GM21717 (cell line): ENCODE measurements around the gene ZFYVE21.

ENCODE experiments used
- ATAC-seq: cut with Tn5 transposase; IDR thresholded peaks from one replicate; pipeline ENCODE4 v1.9.1; 2021; ENCODE audit warnings: mild to moderate bottlenecking, moderate library complexity; ENCODE audit not compliant: unreplicated experiment

The ZFYVE21 gene

DNA sequence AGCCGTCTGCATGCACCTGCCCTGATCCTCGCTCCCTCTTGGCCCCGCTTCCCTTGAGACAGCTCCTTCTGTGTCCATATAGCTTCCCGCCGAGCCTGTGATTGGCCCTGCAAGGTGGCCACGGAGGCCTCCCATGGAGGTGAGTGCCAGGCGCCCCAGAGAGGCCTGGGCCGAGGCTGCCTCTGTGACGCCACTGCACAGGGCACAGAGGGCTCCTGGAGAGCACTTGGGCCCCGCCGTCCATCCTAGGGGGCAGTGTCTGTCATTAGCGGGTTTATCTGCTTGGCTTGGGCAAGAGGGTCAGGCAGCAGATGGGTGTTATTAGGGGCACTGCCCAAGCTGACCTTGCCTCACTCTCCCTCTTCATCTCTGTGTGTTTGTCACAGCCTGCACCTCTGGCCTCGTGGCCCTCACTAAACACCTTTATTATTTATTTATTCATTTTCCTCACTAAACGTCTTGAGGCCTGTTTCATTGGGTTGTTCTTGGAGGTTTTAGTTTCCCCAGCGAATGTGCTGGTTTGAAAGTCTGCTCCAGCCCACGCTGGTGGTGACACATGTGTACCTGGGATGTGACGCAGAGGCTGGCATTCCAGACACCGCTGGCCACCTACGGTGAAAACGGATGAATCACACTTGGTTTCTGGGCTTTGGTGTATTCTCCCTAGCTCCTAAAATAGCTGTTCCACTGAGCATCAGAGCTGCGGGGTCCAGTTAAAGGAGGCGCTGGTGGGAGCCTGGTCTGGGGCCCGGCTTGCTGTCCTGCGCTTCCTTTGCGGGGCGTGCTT, 5.9 kb downstream of the ZFYVE21 start:
- ATAC-seq: no peak

DNA sequence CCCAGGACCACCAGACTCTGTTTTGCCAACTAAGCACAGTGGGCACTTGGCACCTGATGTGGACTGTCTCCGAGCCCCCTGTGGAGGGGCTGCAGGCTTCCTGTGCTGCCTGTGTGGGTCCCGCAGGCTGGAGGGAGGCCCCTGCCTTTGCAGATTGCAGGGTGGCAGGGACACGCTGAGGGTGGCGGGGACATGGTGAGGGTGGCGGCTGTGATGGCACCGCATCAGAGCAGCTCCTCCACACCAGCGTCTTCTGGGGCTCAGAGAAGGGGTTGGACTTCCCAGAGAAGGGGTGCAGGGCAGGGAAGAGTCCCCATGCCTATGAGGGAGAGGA, 8.1 kb downstream of the ZFYVE21 start:
- ATAC-seq: no peak

DNA sequence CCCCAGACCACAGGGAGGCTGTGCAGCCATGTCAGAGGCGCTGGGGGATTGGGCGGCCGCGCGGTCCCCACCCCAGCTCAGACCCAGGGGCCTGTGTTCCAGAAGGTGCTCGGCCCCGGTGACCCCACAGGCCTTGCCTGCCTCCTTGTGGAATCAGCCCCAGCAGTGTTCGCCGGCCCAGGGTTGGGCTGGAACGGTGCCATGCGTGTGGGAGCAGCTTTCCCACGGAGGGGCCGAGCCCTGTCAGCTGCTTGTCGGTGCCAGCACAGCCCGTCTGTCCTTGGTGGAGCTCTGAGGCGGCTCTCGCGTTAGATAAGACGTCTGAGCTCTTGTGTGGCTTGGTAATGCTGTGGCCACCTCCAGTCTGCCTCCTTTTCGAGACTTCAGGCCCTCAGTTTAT, 8.5 kb downstream of the ZFYVE21 start:
- no peak for ATAC-seq

DNA sequence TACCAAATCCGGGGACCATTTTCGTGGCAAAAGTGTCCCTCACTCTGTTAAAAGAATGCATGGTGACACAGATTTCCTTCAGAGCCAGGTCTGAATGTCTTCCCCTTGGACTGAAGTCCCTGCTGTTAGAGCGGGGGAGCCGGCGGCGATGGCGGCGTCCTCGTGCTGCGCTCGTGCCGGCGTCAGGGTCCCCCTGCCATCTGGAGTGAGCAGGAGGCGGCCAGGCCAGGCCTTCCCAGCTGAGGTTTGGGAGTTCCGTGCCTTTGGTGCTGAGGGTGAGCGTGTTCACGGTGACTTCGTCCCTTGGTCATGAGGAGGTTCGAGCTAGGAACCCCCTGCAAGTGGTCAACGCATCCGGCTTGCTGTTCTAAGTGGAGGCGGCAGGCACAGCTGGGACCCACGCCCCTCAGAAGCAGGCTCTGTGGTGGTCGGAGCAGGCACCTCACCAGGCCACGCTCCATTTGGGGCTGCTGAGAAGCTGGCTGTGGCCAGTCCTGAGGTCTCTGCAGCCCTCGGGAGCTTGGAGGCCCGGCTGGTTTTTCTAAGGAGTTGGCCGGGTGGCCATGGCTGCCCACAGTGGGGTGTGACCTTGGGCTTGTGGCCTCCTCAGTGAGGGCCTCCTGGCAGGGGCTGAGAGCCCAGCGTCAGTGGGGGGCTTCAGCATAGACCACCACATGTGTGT, 9.5 kb downstream of the ZFYVE21 start:
- ATAC-seq: no peak

DNA sequence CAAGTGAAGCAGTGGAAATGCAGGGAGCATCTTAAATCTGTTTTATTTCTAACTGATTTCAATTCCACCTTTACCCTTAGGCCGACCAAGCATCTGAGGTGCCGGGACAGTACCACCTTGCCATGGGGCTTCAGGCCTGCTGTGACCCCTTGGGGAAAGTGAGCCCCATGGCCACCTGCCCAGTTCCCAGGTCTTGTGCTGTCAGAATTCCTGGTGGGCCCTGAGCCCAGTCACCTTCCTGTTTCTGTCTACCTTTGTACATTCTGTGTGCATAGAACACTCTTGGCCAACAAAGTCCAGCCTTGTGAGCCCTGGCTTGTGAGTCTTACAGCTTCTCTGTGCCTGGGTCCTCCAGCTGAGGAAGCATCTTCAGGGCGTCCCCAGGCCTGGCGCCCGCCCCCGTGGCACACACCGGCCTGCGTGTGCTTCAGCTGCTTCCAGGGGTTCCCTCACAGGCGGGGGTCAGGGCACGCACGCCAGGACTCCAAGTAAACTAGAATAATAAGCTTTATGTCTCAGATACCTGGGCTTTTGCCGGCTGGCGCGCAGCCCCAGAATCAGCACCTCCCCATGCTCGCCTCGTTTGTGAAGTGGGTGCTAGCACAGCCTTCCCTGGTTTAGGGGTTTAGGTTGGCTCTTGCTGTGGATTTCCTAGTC, 10.3 kb downstream of the ZFYVE21 start:
- ATAC-seq: no peak

DNA sequence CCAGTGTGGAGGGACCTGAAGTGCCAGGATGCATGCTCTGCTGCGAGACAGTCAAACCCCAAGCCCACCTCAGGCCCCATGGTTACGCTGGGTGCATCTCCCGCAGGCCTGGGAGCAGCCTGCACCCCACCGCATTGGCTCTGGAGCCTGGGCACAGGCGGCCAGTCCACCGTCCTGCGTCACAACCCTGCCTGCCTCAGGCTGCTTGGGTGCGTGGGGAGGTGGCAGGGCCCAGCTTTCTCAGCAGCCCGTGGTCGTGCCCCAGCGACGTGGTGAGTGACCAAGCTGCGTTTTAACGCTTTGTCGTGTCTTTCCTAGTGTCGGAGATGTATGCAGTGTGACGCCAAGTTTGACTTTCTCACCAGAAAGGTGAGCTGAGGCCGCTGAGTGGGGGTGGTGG, 10.9 kb downstream of the ZFYVE21 start:
- no peak for ATAC-seq

DNA sequence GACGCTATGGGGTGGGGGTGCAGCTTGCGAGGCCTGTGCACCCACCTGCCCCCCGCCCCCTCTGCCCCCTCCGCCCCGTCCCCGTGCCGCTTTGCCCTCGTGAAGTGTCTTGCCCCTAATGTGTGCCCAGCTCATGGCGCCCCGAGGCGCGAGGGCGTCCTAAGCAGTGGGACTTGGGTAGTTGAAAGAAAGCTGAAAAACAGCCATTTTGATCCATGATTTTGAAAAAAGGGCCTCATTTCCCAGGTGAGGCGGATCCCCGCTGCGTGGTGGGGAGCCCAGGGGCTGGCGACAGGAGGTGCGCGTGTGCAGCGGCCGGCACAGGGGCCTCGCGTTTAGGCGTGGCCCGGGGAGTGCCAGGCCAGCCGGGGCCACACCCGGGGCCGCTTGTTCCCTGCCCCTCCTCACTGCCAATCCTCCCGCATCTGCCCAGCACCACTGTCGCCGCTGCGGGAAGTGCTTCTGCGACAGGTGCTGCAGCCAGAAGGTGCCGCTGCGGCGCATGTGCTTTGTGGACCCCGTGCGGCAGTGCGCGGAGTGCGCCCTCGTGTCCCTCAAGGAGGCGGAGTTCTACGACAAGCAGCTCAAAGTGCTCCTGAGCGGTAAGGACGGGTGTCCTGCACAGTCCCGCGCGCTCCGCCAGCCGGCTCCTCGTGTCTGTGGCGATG, 11.8 kb downstream of the ZFYVE21 start:
- ATAC-seq: no peak

DNA sequence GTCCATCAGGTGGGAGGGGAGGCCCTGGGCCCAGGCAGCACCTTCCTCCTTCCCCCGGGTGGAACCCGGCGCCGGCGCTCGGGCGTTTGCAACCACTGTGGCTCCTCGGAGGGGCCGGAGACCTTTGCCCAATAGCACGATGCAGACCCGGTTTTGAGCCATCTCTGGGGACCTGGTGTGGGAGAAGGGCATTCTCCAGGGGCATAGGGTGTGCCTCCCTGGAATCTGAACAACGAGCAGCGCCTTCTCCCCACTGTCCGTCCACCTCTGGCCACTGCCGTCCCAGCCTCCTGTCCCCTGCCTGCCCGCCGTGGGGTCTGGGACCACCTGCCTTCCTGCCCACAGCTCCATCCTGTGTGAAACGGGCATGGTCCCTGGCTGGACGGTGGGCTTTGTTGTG, 12.5 kb downstream of the ZFYVE21 start:
- no peak for ATAC-seq

DNA sequence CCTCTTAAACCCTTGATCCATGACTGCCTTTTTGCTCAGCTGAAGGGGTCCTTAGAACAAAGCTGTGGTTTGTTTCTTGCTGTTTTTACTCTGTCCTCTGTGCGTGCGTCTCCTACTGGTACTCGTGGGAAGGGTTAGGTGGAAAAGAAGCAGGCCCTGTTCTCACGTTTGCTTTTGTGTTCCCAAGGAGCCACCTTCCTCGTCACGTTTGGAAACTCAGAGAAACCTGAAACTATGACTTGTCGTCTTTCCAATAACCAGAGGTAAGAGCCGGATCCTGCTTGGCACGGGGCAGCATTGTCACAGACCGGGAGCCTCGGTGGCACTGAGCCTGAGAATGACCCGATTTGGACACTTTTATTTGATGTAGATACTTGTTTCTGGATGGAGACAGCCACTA, 13.1 kb downstream of the ZFYVE21 start:
- no peak for ATAC-seq

DNA sequence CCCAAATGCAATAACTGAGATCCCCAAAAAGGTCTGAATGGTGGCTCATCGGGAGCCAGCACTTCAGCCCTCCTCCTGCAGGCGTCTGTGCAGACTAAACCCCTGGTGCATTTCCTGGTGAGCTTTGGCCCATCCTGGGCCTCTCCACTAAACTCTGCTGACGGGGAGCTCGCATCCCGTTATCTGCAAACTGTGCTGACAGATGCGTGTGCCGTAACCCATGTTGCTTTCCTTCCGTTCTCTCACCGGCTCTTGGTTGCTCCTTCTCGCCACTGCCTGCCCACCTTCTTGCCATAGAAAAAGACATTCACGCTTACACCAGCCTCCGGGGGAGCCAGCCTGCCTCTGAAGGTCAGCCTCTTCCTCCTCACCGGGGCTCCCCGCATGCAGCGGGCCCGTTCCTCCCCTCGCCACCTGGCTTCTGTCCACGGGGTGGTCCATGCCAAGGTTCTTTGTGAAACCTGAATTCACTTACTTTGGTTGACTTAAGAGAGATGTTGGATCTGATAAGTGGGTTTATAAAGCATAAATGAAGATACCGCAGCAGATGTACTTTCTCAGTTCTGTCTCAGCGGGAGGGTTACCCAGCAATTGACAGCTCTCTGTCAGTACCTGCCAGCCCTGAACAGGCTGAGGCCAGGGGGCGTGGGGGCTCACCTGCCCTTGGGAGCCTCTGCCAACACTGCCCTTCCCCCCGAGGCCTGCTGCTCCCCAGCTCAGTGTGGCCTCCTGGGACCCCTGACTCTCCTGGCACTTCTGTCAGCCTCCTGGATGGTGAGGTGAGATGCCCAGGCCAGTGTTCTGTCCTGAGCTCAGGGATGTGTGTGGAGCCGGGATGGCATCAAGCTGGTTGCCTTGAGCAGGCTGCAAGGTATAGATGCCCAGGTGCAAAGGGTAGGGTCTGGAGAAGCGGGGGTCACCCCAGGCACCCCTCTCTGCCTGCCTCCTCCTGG, 14.2 kb downstream of the ZFYVE21 start:
- ATAC-seq: no peak

DNA sequence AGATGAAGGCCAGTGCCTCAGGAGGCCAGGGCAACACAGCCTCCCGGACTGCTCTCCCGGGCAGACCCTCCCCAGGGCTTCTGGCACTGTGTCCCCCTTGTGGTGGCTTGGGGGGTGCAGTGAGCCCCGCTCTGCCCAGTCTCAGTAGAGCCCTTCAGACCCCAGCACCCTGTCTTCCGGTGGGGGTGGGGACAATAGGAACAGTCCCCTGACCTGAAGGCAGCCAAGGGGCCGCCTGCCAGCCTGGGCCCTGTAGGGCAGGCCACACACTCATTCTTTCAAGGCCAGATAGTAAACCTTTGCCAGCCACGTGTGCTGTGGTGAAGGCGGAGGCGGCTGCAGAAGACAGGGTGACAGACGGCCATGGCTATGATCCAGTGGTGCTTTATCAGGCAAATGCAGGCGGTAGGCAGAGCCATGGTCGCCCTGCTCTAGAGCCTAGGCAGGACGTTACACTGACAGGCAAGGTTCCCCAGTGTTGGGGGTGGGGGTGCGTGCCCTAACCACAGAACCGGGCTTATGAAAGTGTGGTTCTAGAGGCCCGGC, 15.0 kb downstream of the ZFYVE21 start:
- ATAC-seq: no peak

DNA sequence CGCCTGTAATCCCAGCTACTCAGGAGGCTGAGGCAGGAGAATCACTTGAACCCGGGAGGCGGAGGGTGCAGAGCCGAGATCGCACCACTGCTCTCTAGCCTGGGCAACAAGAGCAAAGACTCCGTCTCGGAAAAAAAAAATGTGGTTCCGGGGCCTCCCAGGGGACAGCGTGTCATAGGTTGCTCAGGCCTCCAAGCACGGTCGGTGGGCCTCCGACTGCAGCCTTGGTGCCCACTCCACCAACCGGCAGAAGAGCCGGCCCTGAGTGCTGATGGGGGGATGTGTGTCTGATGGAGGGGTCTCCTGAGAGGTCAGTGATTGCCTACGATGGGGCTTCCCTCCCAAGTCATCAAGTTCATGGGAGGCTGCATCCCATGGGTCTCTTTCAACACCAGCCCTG, 15.9 kb downstream of the ZFYVE21 start:
- ATAC-seq: no peak

DNA sequence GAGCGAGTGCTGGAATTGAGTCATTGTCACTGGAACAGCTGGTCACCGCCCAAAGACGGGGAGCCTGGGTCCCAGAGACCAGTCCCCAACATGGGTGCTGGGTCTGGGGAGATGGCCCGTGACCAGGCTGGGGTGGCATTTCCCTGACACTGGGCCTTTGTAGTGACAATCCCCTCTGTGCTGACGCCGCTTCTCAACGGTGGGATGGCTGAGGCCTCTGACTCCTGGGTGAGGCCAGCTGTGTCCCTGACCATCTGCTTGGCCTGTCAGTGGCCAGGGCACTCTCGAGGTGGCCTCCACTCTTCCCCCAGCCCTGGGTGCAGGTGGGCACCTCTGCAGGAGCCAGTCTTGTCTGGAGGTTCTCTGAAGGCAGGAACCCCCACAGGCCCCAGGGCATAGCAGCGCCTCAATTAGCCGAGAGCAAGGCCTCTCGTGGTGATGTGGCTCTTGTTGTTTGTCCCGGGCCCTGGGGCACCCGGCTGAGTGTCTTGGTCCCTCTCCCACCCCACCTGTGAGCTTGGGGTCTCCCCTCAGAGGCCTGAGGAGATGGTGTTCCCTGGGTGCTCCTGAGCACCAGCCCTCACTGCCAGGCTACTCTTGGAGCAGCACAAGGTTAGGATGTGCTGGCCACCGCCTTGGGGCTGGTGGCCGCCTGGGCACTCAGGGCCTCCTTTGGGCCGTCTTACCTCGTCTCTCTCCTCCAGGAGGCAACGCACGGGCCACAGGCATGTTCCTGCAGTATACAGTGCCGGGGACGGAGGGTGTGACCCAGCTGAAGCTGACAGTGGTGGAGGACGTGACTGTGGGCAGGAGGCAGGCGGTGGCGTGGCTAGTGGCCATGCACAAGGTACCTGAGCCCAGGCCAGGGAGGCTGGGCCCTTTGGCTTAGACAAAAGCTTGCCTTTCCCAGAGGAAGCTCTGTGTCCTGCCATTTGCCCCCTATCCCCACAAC, 16.6 kb downstream of the ZFYVE21 start:
- ATAC-seq: no peak

DNA sequence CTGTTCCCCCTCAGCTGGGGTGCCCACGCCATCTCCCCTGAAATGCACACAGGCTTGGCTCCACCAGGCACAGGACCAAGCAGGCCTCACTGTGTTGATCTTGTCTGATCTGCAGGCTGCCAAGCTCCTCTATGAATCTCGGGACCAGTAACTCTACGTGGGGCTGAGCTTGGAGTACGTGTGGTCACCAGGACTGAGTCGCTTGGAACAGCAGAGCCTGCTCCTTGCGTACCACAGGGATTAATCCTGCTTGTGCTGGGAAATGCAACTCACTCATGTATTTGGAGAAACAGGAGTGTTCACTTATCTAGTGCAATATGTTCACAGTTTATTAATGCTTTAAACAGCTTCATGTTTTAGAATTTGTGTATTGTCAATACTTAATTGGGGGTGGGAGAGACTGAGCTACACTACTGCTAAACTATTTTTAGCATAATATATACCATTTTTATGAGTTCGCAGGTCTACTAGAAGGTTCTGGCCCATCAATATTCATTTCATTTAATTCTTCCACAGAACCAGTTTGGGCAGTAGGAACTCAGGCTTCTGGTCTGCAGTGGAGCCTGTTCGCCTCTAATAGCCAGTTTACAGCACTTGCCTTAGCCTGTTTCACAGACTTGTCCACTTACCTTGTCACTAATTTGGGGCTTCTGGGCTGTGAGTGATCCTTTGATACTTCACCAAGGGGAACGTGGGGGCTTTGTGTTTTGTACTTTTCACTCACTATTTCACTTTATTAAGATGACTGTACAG, 17.4 kb downstream of the ZFYVE21 start:
- ATAC-seq: no peak

DNA sequence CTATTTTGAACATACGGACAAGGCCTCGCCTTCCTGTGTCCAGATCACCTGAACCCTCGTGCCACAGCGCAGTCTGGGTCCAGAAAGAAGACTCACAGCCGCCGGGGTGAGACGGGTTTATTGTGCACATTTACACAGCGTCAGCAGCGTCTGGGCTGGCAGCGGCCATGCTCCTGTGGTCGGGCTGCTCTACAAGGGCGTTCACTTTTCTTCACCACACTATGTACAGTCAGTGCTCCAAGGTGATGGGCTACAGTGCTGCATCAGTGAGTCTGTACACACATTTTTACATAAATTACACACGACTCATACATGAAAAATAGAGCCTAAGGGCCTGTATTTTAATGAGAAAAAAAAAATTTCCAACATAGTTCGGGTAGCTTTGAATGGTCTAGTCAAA, 18.0 kb downstream of the ZFYVE21 start:
- ATAC-seq: no peak

DNA sequence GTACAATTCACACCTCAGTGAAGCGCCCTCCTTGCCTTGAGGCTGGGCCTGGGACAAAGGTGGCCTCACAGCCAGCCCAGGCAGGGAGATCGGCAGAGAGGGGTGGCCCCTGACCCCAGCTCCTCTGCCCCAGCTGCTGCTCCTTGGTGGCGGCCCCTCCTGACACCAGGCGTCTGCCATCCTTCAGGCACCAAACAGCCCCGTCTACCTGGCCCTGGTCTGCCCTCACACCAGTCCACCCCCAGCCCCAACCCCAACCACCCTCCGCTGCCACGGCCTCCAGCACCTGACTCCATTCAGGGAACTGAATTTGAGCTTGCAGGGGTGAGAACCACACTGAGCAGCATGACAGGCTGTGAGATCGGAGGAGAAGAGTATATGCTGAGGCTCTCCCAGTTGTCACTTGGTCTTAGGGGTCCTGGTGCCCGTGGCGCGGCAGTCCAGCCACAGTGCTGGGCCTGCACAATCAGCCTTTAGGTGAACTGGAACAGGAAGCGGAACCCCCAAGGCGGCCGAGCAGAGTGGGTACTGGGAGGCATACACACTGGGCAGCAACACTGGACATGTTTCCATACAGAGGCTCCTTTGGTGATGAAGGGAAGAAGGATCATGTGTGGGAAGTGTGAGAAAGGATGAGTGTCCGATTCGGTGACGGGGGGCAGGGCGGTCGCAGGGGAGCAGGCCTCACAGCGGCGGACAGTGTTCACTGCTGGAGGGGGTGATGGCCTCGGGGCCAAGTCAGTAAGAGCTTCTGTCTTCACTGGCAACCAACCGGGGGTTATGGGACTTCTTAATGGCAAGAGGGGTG, 18.7 kb downstream of the ZFYVE21 start:
- no peak for ATAC-seq

DNA sequence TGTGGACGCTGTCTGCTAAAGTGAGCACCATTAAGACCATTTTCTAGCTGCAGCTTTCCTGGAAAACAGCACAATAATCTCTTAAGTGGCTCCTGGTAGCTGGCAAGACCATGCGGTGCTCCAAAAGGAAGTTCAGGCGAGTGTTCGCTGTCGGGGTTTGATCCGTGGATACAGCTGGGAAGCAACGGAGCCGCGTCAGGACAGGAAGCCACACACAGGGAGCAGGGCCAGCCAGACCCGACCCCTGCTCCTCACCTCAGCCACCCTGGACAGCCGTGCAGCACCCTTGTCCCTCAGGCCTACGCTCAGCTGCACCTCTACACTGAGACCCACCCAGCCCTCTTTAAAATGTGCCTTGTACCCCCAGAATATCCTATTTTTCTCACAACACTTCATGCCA, 19.4 kb downstream of the ZFYVE21 start:
- ATAC-seq: no peak

DNA sequence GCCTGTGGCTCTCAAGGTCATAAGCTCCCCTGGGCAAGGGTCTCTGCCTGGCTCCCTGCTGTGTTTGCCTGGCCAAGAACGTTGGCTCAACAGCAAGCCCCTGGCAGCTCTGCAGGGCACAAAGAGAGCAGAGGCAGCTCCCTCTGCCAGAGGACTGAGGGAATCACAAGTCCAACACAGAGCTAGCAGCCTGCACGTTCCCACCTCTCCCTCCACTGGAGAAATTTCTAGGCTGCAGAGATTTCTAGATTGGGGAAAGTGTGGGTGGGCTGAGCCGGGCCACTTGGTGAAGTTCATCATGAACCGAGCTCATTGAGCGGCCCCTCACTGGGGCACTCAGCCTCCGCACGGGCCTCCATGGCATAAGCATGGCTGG, 19.8 kb downstream of the ZFYVE21 start:
- no peak for ATAC-seq
